NOMO-1 treated with DMSO at 0.1 percent for 48 hours (cell line): Measurements from ENCODE around the gene ELP5.

Experiments
- DNase-seq: peaks from one replicate; lab custom pipeline; 2025; ENCODE audit not compliant: unreplicated experiment; lab: John Stamatoyannopoulos, UW

ELP5 gene

DNA sequence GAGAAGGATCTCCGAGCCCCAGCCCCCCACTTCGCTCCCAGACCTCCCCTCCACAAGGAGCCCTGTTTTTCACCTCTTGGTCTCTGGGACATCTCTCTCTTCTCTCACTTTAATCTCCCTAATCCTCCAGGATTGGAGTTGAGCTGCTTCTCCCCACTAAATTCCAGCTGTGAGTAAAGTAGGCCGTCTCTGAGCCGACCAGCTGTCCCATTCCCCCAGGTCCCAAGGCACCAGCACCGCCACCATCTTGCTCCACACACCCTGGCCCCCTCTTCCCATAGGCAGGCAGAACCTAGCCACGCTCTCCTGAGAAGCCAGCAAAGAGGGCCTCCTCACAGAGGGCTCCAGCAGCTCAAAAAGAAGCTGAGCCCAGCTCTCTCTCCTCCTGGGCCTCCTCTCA, 33.3 kb upstream of the ELP5 start:
- DNase-seq, result no peak

DNA sequence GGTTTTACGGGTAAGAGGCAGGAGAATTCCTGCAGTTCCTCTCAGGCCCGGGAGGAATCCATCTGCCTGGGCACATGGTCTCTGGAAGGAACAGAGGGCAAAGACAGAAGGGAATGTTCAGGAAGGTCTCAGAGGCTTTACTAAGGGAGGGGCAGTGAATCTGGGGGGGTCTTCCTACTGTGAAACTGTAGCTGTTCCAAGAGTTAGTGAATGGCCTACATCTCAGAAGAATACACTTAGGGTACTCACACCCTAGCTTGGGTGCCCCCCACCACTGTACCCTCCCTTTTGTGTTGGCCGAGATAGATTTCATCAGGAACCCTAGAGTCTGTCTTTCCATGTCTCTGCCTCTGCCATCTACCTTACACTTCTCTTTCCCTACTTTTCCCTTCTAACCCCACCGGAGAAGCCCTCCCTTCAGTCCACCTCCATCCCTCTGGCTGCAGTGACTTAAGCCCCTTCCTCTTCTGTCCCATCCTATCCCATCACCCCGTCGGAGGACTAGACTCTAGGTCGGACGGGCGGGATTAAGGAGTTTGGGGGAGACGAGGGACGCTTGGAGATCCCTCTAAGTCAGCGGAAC, 32.7 kb upstream of the ELP5 start:
- no peak for DNase-seq

DNA sequence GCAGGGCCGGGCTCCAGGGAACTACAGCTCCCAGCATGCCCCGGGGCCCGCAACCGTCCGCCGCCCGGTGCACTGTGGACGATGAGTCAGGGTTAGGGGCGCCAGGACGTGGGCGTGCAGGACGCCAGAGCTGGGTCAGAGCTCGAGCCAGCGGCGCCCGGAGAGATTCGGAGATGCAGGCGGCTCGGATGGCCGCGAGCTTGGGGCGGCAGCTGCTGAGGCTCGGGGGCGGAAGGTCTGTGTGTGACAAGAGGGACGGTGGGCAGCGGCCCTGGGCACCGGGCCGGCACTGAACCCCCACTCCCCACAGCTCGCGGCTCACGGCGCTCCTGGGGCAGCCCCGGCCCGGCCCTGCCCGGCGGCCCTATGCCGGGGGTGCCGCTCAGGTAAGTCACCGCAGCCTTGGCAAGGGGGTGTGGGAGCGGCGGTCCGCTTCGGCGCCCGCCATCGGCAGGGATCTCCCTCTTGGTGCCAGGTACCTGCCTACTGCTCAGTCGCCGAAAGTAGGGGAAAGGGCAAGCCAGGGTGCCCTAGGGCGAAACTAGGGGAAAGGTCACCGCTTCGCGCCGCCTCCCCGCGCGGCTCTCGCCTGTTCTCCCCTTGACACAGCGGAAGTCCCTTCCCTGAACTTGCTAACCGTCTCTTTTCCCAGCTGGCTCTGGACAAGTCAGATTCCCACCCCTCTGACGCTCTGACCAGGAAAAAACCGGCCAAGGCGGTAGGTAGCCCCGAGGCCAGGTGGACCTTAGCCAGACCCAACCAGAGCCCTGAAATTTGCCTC, 32.0 kb upstream of the ELP5 start, which contains the start of the genes ACADVL and DLG4:
ACADVL (plus strand) TSS at position 127 of the 781 bp plus-strand sequence; CDS start at position 174, 47 bp downstream.
DLG4 (minus strand) TSS at position 25 of the 781 bp plus-strand sequence.
- peak; percentile 78 for DNase-seq

DNA sequence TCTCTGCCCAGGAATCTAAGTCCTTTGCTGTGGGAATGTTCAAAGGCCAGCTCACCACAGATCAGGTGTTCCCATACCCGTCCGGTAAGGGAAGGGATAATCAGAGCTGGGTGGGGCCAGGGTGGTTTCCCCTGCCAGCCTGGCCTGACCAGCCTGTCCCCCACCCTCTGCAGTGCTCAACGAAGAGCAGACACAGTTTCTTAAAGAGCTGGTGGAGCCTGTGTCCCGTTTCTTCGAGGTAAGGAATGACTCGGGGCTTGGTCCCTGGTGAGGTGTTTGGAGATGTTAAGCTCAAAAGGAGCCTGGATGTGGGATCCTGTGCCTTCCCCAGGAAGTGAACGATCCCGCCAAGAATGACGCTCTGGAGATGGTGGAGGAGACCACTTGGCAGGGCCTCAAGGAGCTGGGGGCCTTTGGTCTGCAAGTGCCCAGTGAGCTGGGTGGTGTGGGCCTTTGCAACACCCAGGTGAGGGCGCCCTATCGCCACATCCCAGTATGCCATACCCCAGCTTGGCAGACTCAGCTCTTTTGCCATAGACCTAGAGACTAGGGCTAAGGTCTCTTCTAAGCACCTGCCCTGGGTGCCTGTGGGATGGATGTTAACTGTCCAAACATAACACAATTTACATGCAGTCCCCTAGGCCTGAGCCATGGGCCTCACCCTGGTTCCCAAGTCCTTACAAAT, 31.3 kb upstream of the ELP5 start:
- DNase-seq, result peak; percentile 66

DNA sequence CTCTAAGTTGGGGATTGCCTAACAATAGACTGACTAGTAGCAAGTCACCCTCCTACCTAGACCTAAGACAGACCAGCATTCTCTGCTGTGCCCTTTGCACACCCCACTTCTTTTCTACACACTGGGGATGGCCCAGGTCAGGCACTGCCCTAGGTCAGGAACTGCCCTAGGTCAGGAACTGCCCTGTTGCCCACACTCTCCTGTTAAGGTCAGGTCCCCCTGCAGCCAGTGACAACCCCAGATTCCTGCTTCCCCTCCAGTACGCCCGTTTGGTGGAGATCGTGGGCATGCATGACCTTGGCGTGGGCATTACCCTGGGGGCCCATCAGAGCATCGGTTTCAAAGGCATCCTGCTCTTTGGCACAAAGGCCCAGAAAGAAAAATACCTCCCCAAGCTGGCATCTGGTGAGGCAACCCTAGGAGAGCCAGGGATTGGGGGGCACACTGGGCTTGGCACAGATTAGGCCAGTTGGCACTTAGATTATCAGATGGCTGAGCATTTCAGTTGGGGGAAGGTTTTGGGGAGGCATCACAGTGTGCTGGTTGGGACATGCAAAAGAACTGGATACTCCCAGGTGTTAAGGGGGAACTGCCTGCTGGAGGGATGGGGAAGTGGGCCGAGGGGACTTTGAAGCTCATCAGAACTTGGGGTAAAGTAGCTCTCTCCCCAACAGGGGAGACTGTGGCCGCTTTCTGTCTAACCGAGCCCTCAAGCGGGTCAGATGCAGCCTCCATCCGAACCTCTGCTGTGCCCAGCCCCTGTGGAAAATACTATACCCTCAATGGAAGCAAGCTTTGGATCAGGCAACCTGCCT, 30.5 kb upstream of the ELP5 start:
- no peak for DNase-seq

DNA sequence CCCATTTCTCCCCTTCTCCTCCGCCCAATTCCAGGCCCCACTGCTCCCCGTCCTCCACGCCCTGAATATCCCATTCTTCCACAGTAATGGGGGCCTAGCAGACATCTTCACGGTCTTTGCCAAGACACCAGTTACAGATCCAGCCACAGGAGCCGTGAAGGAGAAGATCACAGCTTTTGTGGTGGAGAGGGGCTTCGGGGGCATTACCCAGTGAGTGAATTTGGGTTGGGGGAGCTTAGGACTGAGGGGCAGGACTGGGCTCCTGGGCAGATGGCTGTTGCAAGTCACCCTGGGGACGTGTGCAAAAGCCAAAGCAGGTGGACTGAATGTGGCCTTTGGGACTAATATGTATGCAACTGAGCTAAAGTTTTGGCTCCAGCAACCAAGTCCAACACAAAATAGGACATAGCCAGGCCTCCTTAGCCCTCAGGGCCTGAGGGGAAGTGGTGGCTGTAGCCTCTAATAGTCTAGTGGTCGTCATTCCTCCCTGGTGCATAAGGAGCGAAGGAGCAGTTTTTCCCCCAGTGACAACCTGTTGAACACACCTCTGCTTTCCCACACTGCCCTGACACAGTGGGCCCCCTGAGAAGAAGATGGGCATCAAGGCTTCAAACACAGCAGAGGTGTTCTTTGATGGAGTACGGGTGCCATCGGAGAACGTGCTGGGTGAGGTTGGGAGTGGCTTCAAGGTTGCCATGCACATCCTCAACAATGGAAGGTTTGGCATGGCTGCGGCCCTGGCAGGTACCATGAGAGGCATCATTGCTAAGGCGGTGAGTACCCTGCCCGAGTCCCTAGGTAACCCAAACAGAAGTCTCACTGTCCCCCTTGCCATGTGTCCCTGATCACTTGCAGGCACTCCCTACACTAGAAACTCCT, 29.7 kb upstream of the ELP5 start:
- no peak for DNase-seq

- no peak for DNase-seq
These were observed 29.1 kb upstream of the ELP5 start for GRCh38 chr17:7222972-7223292.

GRCh38 chr17:7223375-7223774, 28.6 kb upstream of the ELP5 start:
- DNase-seq, result no peak

DNA sequence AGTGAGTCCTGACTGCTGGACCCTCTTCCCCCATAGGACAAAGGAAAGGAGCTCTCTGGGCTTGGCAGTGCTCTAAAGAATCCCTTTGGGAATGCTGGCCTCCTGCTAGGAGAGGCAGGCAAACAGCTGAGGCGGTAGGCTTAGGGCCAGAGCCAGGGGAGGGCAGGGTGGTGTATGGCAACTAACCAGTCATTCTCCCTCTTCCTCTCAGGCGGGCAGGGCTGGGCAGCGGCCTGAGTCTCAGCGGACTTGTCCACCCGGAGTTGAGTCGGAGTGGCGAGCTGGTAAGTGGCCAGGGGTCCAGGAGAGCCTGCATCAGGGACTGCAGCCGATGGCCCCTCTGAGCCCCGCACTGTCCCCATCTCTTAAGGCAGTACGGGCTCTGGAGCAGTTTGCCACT, 27.9 kb upstream of the ELP5 start:
- DNase-seq, result no peak

DNA sequence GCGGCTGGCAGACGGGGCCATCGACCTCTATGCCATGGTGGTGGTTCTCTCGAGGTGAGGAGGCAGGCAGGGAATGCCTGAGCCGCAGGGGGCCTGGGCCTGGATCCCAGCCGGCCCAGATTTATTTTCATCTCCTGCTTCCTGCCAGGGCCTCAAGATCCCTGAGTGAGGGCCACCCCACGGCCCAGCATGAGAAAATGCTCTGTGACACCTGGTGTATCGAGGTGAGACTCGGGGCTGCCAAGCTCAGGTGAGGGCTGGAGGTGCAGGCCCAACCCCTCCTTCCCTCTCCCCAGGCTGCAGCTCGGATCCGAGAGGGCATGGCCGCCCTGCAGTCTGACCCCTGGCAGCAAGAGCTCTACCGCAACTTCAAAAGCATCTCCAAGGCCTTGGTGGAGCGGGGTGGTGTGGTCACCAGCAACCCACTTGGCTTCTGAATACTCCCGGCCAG, 27.3 kb upstream of the ELP5 start:
- DNase-seq, result no peak

- no peak for DNase-seq
These were observed 26.2 kb upstream of the ELP5 start for GRCh38 chr17:7225711-7226331.

- DNase-seq, result no peak
These were observed 25.0 kb upstream of the ELP5 start for GRCh38 chr17:7226721-7227710.

DNA sequence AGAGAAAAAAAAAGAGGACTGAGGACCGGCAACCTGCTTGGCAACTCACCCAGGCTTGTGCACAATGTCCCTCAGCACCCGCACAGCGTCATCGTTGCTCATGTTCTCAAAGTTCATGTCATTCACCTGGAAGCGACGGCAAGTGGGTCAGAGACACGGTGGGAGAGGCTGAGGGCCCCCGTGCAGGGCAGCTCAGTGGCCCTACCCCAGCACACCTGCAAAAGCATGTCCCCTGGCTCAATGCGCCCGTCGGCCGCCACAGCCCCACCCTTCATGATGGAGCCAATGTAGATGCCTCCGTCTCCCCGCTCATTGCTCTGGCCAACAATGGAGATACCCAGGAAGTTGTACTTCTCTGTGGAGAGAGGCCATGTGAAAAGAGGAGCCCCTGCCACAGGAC, 23.1 kb upstream of the ELP5 start:
- no peak for DNase-seq

DNA sequence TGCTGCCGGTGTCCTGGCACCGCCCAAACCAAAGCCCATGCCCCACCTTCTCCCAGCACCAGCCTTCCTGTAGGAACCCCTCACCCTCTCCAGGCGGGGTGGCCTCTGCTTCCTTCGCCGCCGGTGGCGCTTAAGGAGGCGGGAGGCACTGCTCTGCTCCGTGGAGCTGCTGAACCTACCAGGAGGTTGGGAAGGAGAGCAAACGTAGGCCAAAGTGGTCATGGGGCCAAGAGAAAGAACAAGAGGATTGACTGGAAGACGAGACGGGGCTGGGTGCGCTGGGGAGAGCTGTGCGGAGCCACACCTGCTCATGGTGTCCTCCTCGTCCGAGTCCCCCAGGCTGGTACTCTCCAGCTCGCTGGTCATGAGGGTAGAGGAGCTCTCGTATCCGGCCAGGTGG, 22.5 kb upstream of the ELP5 start:
- DNase-seq, result no peak

GRCh38 chr17:7232114-7232513, 19.9 kb upstream of the ELP5 start:
- DNase-seq, result no peak

- no peak for DNase-seq
These were observed 18.3 kb upstream of the ELP5 start for GRCh38 chr17:7233701-7234082.

GRCh38 chr17:7234083-7234951, 17.7 kb upstream of the ELP5 start, which contains the start of gene DVL2:
TSS of gene DVL2 (minus strand) at chr17:7234517. CDS start at chr17:7234262, 255 bp downstream.
- DNase-seq, result peak; percentile 97
